Prostate gland (tissue), 2 donors: ENCODE data around the gene DAB1.

Source experiments
- CTCF ChIP-seq, 4 experiments: fragments of 200-600 bp in 2 of 4; fragments of 450-650 bp in 2 of 4; sonication (generic) in 2 of 4; IDR thresholded peaks; 1 replicate in 3 of 4; 2 replicates in 1 of 4; pipeline ENCODE4 v1.5.1; 2016 to 2019; ENCODE audit warnings: antibody characterized with exemption in 4 of 4, mild to moderate bottlenecking in 2 of 4, moderate library complexity in 2 of 4
- POLR2A ChIP-seq: fragments of 450-650 bp; IDR thresholded peaks from one replicate; pipeline ENCODE4 v1.6.1; 2016; ENCODE audit warnings: antibody characterized with exemption, mild to moderate bottlenecking

- TF ChIP-seq CTCF (IDR thresholded peaks at IDR 0.05) (no peak), POLR2A (no peak)
Observed at GRCh38 chr1:57190898-57191297, 233.0 kb downstream of the DAB1 start.
